ENCODE data around the gene BOLL. TPM values are rescaled to one million over a fixed set of nuclear protein-coding genes. Genes with fewer than 3 reads are reported as not detected.
A peak's percentile ranks its signal among the peaks of the same experiment; 100 is the strongest.

The BOLL gene
- total and polyA plus RNA-seq, 11 donors: 0.08 to 0.21 (median 0.12) TPM; not detected in 8

- intact Hi-C loops (cut with DNase I): loop anchor here (1.0 to 10.0 kb wide), 16 partner anchors 42 to 492 kb away; no protein-coding TSS in a partner anchor
- peaks cover 0 to 7% (median 0%) of the 10 kb centered on the region in 9 donors for H3K27me3 ChIP-seq
- peak in 1 of 2 donors; percentile 23 for TF ChIP-seq POLR2A (IDR thresholded peaks at IDR 0.05)
- TF ChIP-seq CTCF (IDR thresholded peaks at IDR 0.05): peak in 4 of 12 donors; percentile 5 to 22 (median 18)
- WGBS, 4 donors: 0 to 1% (median 0%) methylated on average over 46 to 92 of the region's 92 CpGs
- H3K9me3 ChIP-seq: no peaks in the 10 kb centered on the region
- H3K4me3 ChIP-seq: peak overlapping the region; percentile 66 to 91 (median 84)
- H3K36me3 ChIP-seq: no peaks in the 10 kb centered on the region
- H3K4me1 ChIP-seq: peaks cover 0 to 36% (median 16%) of the 10 kb centered on the region in 12 donors
- peak; percentile 37 to 60 (median 45) for DNase-seq
- ATAC-seq: peak in 2 of 4 donors; percentile 27 to 30
- H3K27ac ChIP-seq: peak overlapping the region; percentile 70 to 90 (median 84)
Observed at GRCh38 chr2:197804758-197805714, 19.9 kb upstream of the BOLL start.

- Histone ChIP-seq H3K4me1 (peaks cover 0 to 35% (median 16%) of the 10 kb centered on the region in 12 donors), H3K27me3 (peaks cover 0 to 7% (median 0%) of the 10 kb centered on the region in 9 donors), H3K36me3 (no peaks in the 10 kb centered on the region), H3K27ac (peak within 1 kb of the TSS; percentile 70 to 90 (median 84)), H3K9me3 (no peaks in the 10 kb centered on the region), H3K4me3 (peak within 1 kb of the TSS; percentile 66 to 91 (median 84))
- 0 to 2% (median 1%) methylated on average over 42 to 50 of the region's 50 CpGs for WGBS, 4 donors
- DNase-seq: peak; percentile 93 to 97 (median 95)
- intact Hi-C loops (cut with DNase I): loop anchor here (1.0 to 10.0 kb wide), 12 partner anchors 81 to 493 kb away; no protein-coding TSS in a partner anchor
- peak; percentile 94 to 97 (median 96) for ATAC-seq
- TF ChIP-seq CTCF (IDR thresholded peaks at IDR 0.05): peak in 7 of 12 donors; percentile 17 to 42 (median 27)
- TF ChIP-seq POLR2A (IDR thresholded peaks at IDR 0.05): peak; percentile 36 to 98
Observed at GRCh38 chr2:197804049-197804757, 19.1 kb upstream of the BOLL start, which contains the start of gene PLCL1. Gene PLCL1, plus strand, starts transcription at chr2:197804593.

DNA sequence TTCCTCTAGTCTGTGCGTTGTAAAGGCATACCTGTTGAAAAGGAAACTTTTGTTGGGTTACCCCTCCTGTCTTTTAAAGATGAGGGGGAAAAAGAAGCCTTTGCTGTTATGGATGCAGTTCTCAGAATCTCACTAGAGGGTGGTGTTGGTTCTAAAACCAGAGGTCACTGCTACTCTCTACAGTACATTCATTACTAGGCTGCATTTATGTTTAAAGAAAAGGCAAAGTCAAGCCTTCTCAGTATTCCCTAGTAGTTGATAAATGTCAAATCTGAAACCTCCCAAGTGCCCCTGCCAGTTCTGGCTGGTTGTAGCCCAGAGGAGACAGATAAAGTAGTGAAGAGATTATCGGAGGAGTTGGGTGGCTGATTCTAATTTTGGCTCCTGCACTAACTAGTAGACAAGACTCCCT is 17.9 kb upstream of the BOLL start:
- no peaks in the 10 kb centered on the region for H3K36me3 ChIP-seq
- TF ChIP-seq CTCF (IDR thresholded peaks at IDR 0.05) (peak; percentile 52 to 90 (median 80)), POLR2A (IDR thresholded peaks at IDR 0.05) (no peak)
- intact Hi-C loops (cut with DNase I): loop anchor here (1.0 to 10.0 kb wide), 15 partner anchors 82 to 494 kb away; no protein-coding TSS in a partner anchor
- peaks cover 0 to 7% (median 0%) of the 10 kb centered on the region in 9 donors for H3K27me3 ChIP-seq
- WGBS, 4 donors: 12 to 20% (median 15%) methylated on average over 2 of the region's 2 CpGs
- no peaks in the 10 kb centered on the region for H3K9me3 ChIP-seq
- peaks cover 0 to 32% (median 14%) of the 10 kb centered on the region in 12 donors for H3K4me1 ChIP-seq
- ATAC-seq: peak; percentile 45 to 69 (median 61)
- peak in 3 of 5 donors; percentile 25 to 43 (median 27) for DNase-seq
- H3K27ac ChIP-seq: peak overlapping the region in 11 of 12 donors; percentile 76 to 90 (median 84)
- peak overlapping the region in 4 of 12 donors; percentile 68 to 90 (median 84) for H3K4me3 ChIP-seq

All from heart left ventricle (tissue), 16 donors.